Right atrium auricular region (tissue), 2 donors: ENCODE measurements around the gene TTLL11. TPM values are rescaled to one million over a fixed set of nuclear protein-coding genes. Genes with fewer than 3 reads are reported as not detected.

Experiments
- DNase-seq: peaks from one replicate; pipeline ENCODE4 v3.0.0-alpha.2; 2019; ENCODE audit warnings: low spot score
- H3K27ac ChIP-seq, 2 donors: fragments of 200-600 bp; sonication (generic); 1 replicate in 1 of 2; 2 replicates in 1 of 2; pipeline ENCODE4 v1.5.1; 2016 to 2019
- H3K27me3 ChIP-seq, 2 donors: fragments of 200-600 bp; sonication (generic); one replicate each; pipeline versions ENCODE4 v1.5.1 to v1.6.0; 2017 to 2019
- H3K36me3 ChIP-seq: fragments of 200-600 bp; sonication (generic); one replicate; pipeline ENCODE4 v1.5.1; 2016
- H3K4me1 ChIP-seq, 2 donors: fragments of 200-600 bp; sonication (generic); one replicate each; pipeline versions ENCODE4 v1.5.1 to v1.6.0; 2017 to 2019
- H3K4me3 ChIP-seq, 2 donors: fragments of 200-600 bp; sonication (generic); 1 replicate in 1 of 2; 2 replicates in 1 of 2; pipeline ENCODE4 v1.5.1; 2017 to 2019; ENCODE audit warnings: mild to moderate bottlenecking in 1 of 2, moderate library complexity in 1 of 2
- H3K9me3 ChIP-seq, 2 donors: fragments of 200-600 bp; sonication (generic); one replicate each; pipeline ENCODE4 v1.5.1; 2019
- total RNA-seq, 2 donors: library from RNA; depleted of rRNA; stranded (reverse); fragments of >200 nt; gene quantifications; one replicate each; pipeline ENCODE4 v1.1.0, GENCODE V29; 2016
- TF ChIP-seq, protein P1 (sequence below), 2 donors: fragments of 200-600 bp; sonication (generic); IDR thresholded peaks; one replicate each; pipeline ENCODE4 v1.5.1; 2019; ENCODE audit warnings: antibody characterized with exemption in 2 of 2

The TTLL11 gene
- total RNA-seq, 2 donors from 2014 or later: 5.9 to 7.8 TPM

GRCh38 chr9:122039234-122039633 is 53.9 kb downstream of the TTLL11 start:
- Histone ChIP-seq H3K4me1 (peaks cover 0 to 13% of the 10 kb centered on the region in 2 donors), H3K9me3 (peaks cover 0 to 4% of the 10 kb centered on the region in 2 donors)

DNA sequence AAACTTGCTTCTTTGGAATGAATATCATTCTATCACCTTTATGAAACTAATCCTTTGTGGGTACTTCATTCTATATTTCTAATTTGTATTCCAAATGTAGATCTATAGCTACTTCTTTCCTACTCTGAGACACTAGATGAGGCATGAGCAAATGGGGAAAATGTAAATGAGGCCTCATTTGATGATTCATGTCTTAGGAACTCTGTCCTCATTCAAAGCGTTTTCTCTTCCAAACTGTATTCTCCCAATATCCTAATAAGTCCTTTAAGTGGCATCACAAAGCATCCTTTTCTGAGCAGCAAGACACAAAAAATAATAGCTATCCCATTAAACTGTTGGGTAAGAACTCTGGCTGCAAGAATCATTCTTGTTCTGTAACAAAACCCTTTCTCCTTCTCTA is 56.1 kb downstream of the TTLL11 start:
- Histone ChIP-seq H3K27ac (no peak overlapping the region), H3K4me1 (peaks cover 0 to 13% of the 10 kb centered on the region in 2 donors)

More at GRCh38 chr9:122039234-122039633, 53.9 kb downstream of the TTLL11 start:
- DNase-seq: no peak
- H3K4me3 ChIP-seq: no peak overlapping the region
- peaks cover 3% of the 10 kb centered on the region for H3K36me3 ChIP-seq
- H3K27me3 ChIP-seq: no peaks in the 10 kb centered on the region
- H3K27ac ChIP-seq: no peak overlapping the region
- TF ChIP-seq, protein P1, sequence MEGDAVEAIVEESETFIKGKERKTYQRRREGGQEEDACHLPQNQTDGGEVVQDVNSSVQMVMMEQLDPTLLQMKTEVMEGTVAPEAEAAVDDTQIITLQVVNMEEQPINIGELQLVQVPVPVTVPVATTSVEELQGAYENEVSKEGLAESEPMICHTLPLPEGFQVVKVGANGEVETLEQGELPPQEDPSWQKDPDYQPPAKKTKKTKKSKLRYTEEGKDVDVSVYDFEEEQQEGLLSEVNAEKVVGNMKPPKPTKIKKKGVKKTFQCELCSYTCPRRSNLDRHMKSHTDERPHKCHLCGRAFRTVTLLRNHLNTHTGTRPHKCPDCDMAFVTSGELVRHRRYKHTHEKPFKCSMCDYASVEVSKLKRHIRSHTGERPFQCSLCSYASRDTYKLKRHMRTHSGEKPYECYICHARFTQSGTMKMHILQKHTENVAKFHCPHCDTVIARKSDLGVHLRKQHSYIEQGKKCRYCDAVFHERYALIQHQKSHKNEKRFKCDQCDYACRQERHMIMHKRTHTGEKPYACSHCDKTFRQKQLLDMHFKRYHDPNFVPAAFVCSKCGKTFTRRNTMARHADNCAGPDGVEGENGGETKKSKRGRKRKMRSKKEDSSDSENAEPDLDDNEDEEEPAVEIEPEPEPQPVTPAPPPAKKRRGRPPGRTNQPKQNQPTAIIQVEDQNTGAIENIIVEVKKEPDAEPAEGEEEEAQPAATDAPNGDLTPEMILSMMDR (IDR thresholded peaks at IDR 0.05): no peak

GRCh38 chr9:122036408-122036807 is 56.7 kb downstream of the TTLL11 start:
- peaks cover 0 to 13% of the 10 kb centered on the region in 2 donors for H3K4me1 ChIP-seq

More for the DNA sequence above, 56.1 kb downstream of the TTLL11 start:
- DNase-seq: no peak
- Histone ChIP-seq H3K27me3 (no peaks in the 10 kb centered on the region), H3K9me3 (no peaks in the 10 kb centered on the region), H3K36me3 (peaks cover 3% of the 10 kb centered on the region), H3K4me3 (no peak overlapping the region)
- TF ChIP-seq, protein P1 (IDR thresholded peaks at IDR 0.05): no peak

DNA sequence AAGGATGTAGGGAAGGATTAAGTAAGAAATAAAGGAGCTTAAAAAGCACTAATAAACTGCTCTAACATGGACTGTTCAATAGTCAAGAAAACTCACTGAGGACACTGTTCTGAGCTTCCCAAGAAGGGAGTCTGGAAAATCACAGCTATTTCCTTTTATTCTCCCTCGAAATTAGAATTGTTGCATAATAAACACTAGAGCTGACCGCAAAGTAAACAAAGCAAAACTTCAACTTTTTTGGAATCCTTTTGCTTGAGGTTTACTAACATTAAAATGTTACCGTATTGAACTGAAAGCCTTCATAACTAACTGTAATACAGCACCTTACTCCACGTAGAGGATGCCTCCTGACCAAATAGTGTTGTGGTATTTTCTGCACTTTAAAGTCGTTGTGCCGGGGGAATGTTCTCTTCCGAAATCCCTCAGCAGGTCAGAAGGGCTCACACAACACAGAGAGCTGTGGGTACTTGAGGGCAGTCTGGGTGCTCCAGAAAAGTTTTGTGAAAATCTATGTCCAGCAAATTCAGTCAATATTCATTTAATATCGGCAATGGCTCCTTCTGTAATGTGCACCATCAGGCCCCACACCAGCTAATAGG is 59.2 kb downstream of the TTLL11 start:
- H3K4me1 ChIP-seq: no peaks in the 10 kb centered on the region
- peaks cover 3% of the 10 kb centered on the region for H3K36me3 ChIP-seq
- no peak overlapping the region for H3K4me3 ChIP-seq
- H3K27me3 ChIP-seq: no peaks in the 10 kb centered on the region
- no peak overlapping the region for H3K27ac ChIP-seq
- no peak for DNase-seq
- TF ChIP-seq, protein P1 (IDR thresholded peaks at IDR 0.05): no peak
- no peaks in the 10 kb centered on the region for H3K9me3 ChIP-seq

More at GRCh38 chr9:122036408-122036807, 56.7 kb downstream of the TTLL11 start:
- Histone ChIP-seq H3K9me3 (no peaks in the 10 kb centered on the region), H3K27ac (no peak overlapping the region), H3K27me3 (no peaks in the 10 kb centered on the region), H3K4me3 (no peak overlapping the region), H3K36me3 (peaks cover 3% of the 10 kb centered on the region)
- TF ChIP-seq, protein P1 (IDR thresholded peaks at IDR 0.05): no peak
- DNase-seq: no peak

GRCh38 chr9:122032346-122032745 is 60.8 kb downstream of the TTLL11 start:
- H3K27ac ChIP-seq: no peak overlapping the region
- H3K4me3 ChIP-seq: no peak overlapping the region
- no peaks in the 10 kb centered on the region for H3K9me3 ChIP-seq
- no peak for DNase-seq
- H3K27me3 ChIP-seq: no peaks in the 10 kb centered on the region
- no peaks in the 10 kb centered on the region for H3K4me1 ChIP-seq
- no peaks in the 10 kb centered on the region for H3K36me3 ChIP-seq
- TF ChIP-seq, protein P1 (IDR thresholded peaks at IDR 0.05): no peak

DNA sequence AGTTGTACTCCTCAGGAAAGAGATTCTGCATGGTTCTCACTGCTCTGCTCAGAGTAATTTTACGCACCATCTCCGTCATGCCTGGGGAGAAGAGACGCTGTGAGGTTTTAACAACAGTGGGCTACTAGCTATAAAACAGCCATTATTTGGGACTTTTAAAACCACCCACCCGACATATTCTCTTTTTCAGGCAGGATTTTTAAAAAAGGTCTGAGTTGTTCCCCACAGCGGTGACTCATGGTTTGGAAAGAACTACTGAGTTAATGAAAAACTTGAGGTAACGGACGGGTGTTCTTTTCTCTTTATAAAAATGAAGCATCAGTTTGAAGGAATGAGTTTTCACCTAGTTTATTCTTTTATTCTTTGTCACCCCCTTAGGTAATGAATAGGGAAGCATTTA is 61.3 kb downstream of the TTLL11 start:
- Histone ChIP-seq H3K36me3 (no peaks in the 10 kb centered on the region), H3K27me3 (no peaks in the 10 kb centered on the region), H3K9me3 (no peaks in the 10 kb centered on the region), H3K4me3 (no peak overlapping the region), H3K27ac (no peak overlapping the region), H3K4me1 (no peaks in the 10 kb centered on the region)
- TF ChIP-seq, protein P1 (IDR thresholded peaks at IDR 0.05): no peak
- no peak for DNase-seq
